Right lobe of liver (tissue), 6 donors: Measurements from ENCODE around the gene LMX1B. TPM values are rescaled to one million over a fixed set of nuclear protein-coding genes. Genes with fewer than 3 reads are reported as not detected.
"Not testable (repeated sequence)": the region's sequence is repeated elsewhere in the genome, so short reads cannot be mapped to it uniquely, and the experiment has no call there.

Source experiments
- ATAC-seq, 4 donors: fragments of 200-7000 bp; cut with Tn5 transposase; one replicate each; pipeline ENCODE4 v1.9.1; 2020; ENCODE audit warnings: mild to moderate bottlenecking in 4 of 4, moderate library complexity in 4 of 4
- DNase-seq, 3 donors: peaks; one replicate each; pipeline ENCODE4 v3.0.0-alpha.2; 2020
- H3K27ac ChIP-seq, 3 donors: fragments of 200-600 bp; one replicate each; pipeline ENCODE4 v1.8.0; 2022
- H3K27me3 ChIP-seq, 2 donors: fragments of 200-600 bp; one replicate each; pipeline ENCODE4 v1.8.0; 2022
- H3K36me3 ChIP-seq, 4 donors: fragments of 200-600 bp; sonication (generic) in 1 of 4; one replicate each; pipeline versions ENCODE4 v1.5.1 to v1.8.0; 2017 to 2022; ENCODE audit warnings: control low read depth in 1 of 4
- H3K4me1 ChIP-seq, 4 donors: fragments of 200-600 bp; sonication (generic) in 1 of 4; one replicate each; pipeline versions ENCODE4 v1.5.1 to v1.8.0; 2017 to 2022; ENCODE audit warnings: control low read depth in 1 of 4
- H3K4me3 ChIP-seq, 3 donors: fragments of 200-600 bp; one replicate each; pipeline ENCODE4 v1.8.0; 2022
- H3K9me3 ChIP-seq, 4 donors: fragments of 200-600 bp; sonication (generic) in 1 of 4; one replicate each; pipeline versions ENCODE4 v1.5.1 to v1.8.0; 2017 to 2022; ENCODE audit warnings: control low read depth in 1 of 4
- CTCF ChIP-seq, 4 donors: fragments of 200-600 bp in 3 of 4; fragments of 450-650 bp in 1 of 4; IDR thresholded peaks; one replicate each; pipeline versions ENCODE4 v1.5.1 to v1.8.0; 2016 to 2022; ENCODE audit warnings: antibody characterized with exemption in 4 of 4, mild to moderate bottlenecking in 2 of 4
- POLR2A ChIP-seq: fragments of 450-650 bp; IDR thresholded peaks from one replicate; pipeline ENCODE4 v1.6.1; 2017; ENCODE audit warnings: antibody characterized with exemption, mild to moderate bottlenecking
- WGBS: methylation state at CpG from one replicate; pipeline ENCODE4 v1.1.6; 2018; ENCODE audit warnings: low coverage, low lambda C conversion rate; ENCODE audit not compliant: insufficient coverage; ENCODE audit errors: missing lambda C conversion rate; 5-methylcytosine and 5-hydroxymethylcytosine counted together
- intact Hi-C, 2 donors: fragments of 100-400 bp; cut with DNase I; formaldehyde crosslinking; loops; one replicate each; pipeline versions ENCODE4 v1.11.2 to v1.14.1; 2022
- total RNA-seq, 6 experiments: library from RNA; depleted of rRNA in 2 of 6; stranded (reverse); fragments of >200 nt in 2 of 6; fragmentation: NEBNext Ultra II Directional in 3 of 6; extraction: Animal tissue kit (Norgen Biotek cat#: 25700) in 3 of 6; gene quantifications; one replicate each; pipeline versions ENCODE4 v1.1.0 to v1.2.4, GENCODE V29; 2016 to 2023
- donor health status: DM: no; HTN: yes; CAD: no.
- donor health status: DM: no; HTN: no; CAD: no.
- donor health status: DM: no; HTN: no; CAD: no.
- donor health status: DM: no; HTN: yes; CAD: no.
- donor health status: DM: no; HTN: yes; CAD: no.

The LMX1B gene
- total RNA-seq, 6 experiments from 2014 or later: not detected

- H3K9me3 ChIP-seq: no peaks in the 10 kb centered on the region
- no peaks in the 10 kb centered on the region for H3K36me3 ChIP-seq
- no peak overlapping the region for H3K4me3 ChIP-seq
- TF ChIP-seq POLR2A (no peak), CTCF (IDR thresholded peaks at IDR 0.05) (no peak)
- DNase-seq (no peak), ATAC-seq (no peak)
- H3K4me1 ChIP-seq: peaks cover 0 to 4% (median 0%) of the 10 kb centered on the region in 4 donors
- H3K27ac ChIP-seq: no peak overlapping the region
- intact Hi-C loops: loop anchor here in 1 of 2 donors (5.0 kb wide), 1 partner anchor 76 kb away; no protein-coding TSS in a partner anchor
- 45% methylated on average over 5 of the region's 5 CpGs for WGBS
- peaks cover 4 to 13% of the 10 kb centered on the region in 2 donors for H3K27me3 ChIP-seq
These were observed 92.9 kb downstream of the LMX1B start for GRCh38 chr9:126706698-126707053.

DNA sequence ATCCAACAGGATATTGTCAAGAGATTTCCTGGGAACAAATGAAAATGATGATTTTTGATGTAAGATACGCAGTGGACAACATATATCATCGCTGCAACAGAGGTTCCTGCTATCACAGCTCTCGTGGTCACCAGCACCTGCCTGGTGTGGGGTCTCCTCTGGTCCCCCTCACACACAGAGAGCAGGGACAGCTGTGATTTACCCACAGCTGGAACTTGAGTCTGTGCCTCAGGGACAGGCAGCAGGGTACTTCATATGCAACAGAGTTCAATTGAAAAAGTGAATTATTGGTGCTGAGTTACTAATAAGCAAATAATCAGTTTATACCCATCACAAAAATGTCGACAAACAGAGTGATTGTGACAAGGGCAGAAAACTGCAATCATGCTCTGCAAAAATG lies 93.4 kb downstream of the LMX1B start:
- H3K27me3 ChIP-seq: peaks cover 4 to 13% of the 10 kb centered on the region in 2 donors
- no peak for TF ChIP-seq CTCF (IDR thresholded peaks at IDR 0.05)
- no peaks in the 10 kb centered on the region for H3K36me3 ChIP-seq
- H3K9me3 ChIP-seq: no peaks in the 10 kb centered on the region
- intact Hi-C loops: loop anchor here in 1 of 2 donors (5.0 kb wide), 1 partner anchor 75 kb away; no protein-coding TSS in a partner anchor
- WGBS: 67% methylated on average over 4 of the region's 4 CpGs
- peaks cover 0 to 4% (median 0%) of the 10 kb centered on the region in 4 donors for H3K4me1 ChIP-seq
- H3K27ac ChIP-seq: no peak overlapping the region
- no peak overlapping the region for H3K4me3 ChIP-seq
- DNase-seq (no peak), ATAC-seq (no peak)

DNA sequence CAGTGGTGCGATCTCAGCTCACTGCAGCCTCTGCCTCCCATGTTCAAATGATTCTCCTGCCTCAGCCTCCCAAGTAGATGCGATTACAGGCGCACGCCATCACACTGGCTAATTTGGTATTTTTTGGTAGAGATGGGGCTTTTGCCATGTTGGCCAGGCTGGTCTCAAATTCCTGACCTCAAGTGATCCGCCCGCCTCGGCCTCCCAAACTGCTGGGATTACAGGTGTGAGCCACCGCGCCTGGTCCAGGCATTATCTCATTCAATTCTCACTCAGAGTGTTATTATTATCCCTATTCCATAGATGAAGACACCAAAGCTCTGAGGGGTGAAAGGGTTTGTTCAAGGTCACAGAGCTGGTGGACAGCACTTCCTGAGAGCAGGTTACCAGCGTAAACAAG lies 94.0 kb downstream of the LMX1B start:
- not testable (repeated sequence) for H3K4me3 ChIP-seq, ATAC-seq, H3K27ac ChIP-seq, H3K9me3 ChIP-seq, DNase-seq, H3K4me1 ChIP-seq, H3K27me3 ChIP-seq, H3K36me3 ChIP-seq
- WGBS: 73% methylated on average over 6 of the region's 10 CpGs
- intact Hi-C loops: loop anchor here in 1 of 2 donors (5.0 kb wide), 1 partner anchor 75 kb away; no protein-coding TSS in a partner anchor

DNA sequence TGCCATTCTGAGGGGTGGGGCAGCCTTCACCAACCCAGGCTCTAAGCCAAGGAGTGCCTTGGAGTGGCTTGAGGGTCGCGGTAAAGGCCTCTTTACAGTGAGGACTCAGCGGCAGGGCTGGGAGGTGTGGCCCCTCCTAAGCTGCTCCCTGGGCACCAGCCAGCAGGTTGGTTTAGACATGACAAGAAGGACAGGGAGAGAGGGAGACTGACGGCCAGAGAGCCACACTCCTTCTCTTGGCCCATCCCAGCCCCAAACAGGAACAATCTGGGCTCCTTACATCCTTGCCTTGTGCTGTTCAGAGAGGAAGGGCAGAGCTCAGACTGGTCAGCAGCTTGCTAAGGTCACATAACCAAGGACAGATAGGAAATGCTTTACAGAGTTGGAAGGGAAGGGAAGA lies 94.5 kb downstream of the LMX1B start:
- no peaks in the 10 kb centered on the region for H3K36me3 ChIP-seq
- WGBS: 60% methylated on average over 1 of the region's 4 CpGs
- intact Hi-C loops: loop anchor here in 1 of 2 donors (5.0 kb wide), 1 partner anchor 74 kb away; no protein-coding TSS in a partner anchor
- ATAC-seq (peak in 2 of 4 donors; percentile 34 to 53), DNase-seq (no peak)
- H3K4me3 ChIP-seq: no peak overlapping the region
- no peaks in the 10 kb centered on the region for H3K9me3 ChIP-seq
- no peak overlapping the region for H3K27ac ChIP-seq
- peaks cover 0 to 4% (median 0%) of the 10 kb centered on the region in 4 donors for H3K4me1 ChIP-seq
- peaks cover 0 to 9% of the 10 kb centered on the region in 2 donors for H3K27me3 ChIP-seq
- TF ChIP-seq CTCF (IDR thresholded peaks at IDR 0.05) (no peak), POLR2A (no peak)

- WGBS: 94% methylated on average over 2 of the region's 3 CpGs
- ATAC-seq: no peak
These were observed 95.5 kb downstream of the LMX1B start for GRCh38 chr9:126709241-126709640.

More at GRCh38 chr9:126709241-126709640, 95.5 kb downstream of the LMX1B start:
- no peak for TF ChIP-seq POLR2A
- TF ChIP-seq CTCF (IDR thresholded peaks at IDR 0.05): no peak
- Histone ChIP-seq H3K4me1 (peaks cover 0 to 4% (median 0%) of the 10 kb centered on the region in 4 donors), H3K4me3 (no peak overlapping the region), H3K36me3 (no peaks in the 10 kb centered on the region), H3K27ac (no peak overlapping the region), H3K9me3 (no peaks in the 10 kb centered on the region), H3K27me3 (peaks cover 0 to 2% of the 10 kb centered on the region in 2 donors)
- intact Hi-C loops: loop anchor here in 1 of 2 donors (5.0 kb wide), 1 partner anchor 73 kb away; no protein-coding TSS in a partner anchor
- no peak for DNase-seq
